Neural progenitor cell (in vitro differentiated cells): Measurements from ENCODE around the gene EIPR1. TPM values are rescaled to one million over a fixed set of nuclear protein-coding genes. Genes with fewer than 3 reads are reported as not detected.
A peak's percentile ranks its signal among the peaks of the same experiment; 100 is the strongest.

Source experiments
- DNase-seq: peaks from one replicate; pipeline ENCODE4 v3.0.0-alpha.2; 2016; ENCODE audit warnings: low spot score
- H2AFZ ChIP-seq: fragments of 200-600 bp; sonication (generic); replicated peaks from 2 replicates; pipeline ENCODE4 v1.6.1; 2016; ENCODE audit warnings: antibody characterized with exemption
- H3F3A ChIP-seq: fragments of 200-600 bp; sonication (generic); 2 replicates; pipeline ENCODE4 v1.6.1; 2016; ENCODE audit warnings: antibody characterized with exemption, low read depth
- H3K27ac ChIP-seq: fragments of 200-600 bp; sonication (generic); 2 replicates; pipeline ENCODE4 v1.5.1; 2016; ENCODE audit warnings: mild to moderate bottlenecking
- H3K27me3 ChIP-seq: fragments of 200-600 bp; sonication (generic); 2 replicates; pipeline ENCODE4 v1.6.1; 2016; ENCODE audit warnings: mild to moderate bottlenecking, moderate library complexity
- H3K36me3 ChIP-seq: fragments of 200-600 bp; sonication (generic); 2 replicates; pipeline ENCODE4 v1.5.1; 2016
- H3K4me1 ChIP-seq: fragments of 200-600 bp; sonication (generic); 2 replicates; pipeline ENCODE4 v1.6.1; 2016; ENCODE audit warnings: mixed run types
- H3K4me2 ChIP-seq: fragments of 200-600 bp; sonication (generic); 2 replicates; pipeline ENCODE4 v1.6.1; 2016
- H3K4me3 ChIP-seq: fragments of 200-600 bp; sonication (generic); 2 replicates; pipeline ENCODE4 v1.5.1; 2016
- H3K79me2 ChIP-seq: fragments of 200-600 bp; sonication (generic); 2 replicates; pipeline ENCODE4 v1.6.1; 2016; ENCODE audit warnings: low read depth
- H3K9ac ChIP-seq: fragments of 200-600 bp; sonication (generic); 2 replicates; pipeline ENCODE4 v1.6.1; 2016
- H3K9me3 ChIP-seq: fragments of 200-600 bp; sonication (generic); 2 replicates; pipeline ENCODE4 v1.5.1; 2016; ENCODE audit warnings: low read depth
- H4K20me1 ChIP-seq: fragments of 200-600 bp; sonication (generic); 2 replicates; pipeline ENCODE4 v1.6.1; 2016; ENCODE audit warnings: low read depth
- H3K27ac Mint-ChIP-seq: 3 replicates; pipeline ENCODE4 v1.8.0; 2021; ENCODE audit warnings: mixed read lengths
- H3K27me3 Mint-ChIP-seq: 2 replicates; pipeline ENCODE4 v1.8.0; 2022; ENCODE audit warnings: low read depth, mild to moderate bottlenecking, inconsistent platforms, moderate library complexity, mixed read lengths; ENCODE audit not compliant: insufficient read depth
- H3K36me3 Mint-ChIP-seq: 3 replicates; pipeline ENCODE4 v1.8.0; 2021; ENCODE audit warnings: mixed read lengths
- H3K4me1 Mint-ChIP-seq: 3 replicates; pipeline ENCODE4 v1.8.0; 2021; ENCODE audit warnings: mixed read lengths
- H3K4me3 Mint-ChIP-seq: 3 replicates; pipeline ENCODE4 v1.8.0; 2021; ENCODE audit warnings: mild to moderate bottlenecking, moderate library complexity, mixed read lengths
- H3K9me3 Mint-ChIP-seq: 3 replicates; pipeline ENCODE4 v1.8.0; 2020; ENCODE audit warnings: mixed read lengths
- CTCF ChIP-seq: fragments of 200-600 bp; sonication (generic); IDR thresholded peaks from 2 replicates; pipeline ENCODE4 v1.5.1; 2017; ENCODE audit warnings: antibody characterized with exemption, mild to moderate bottlenecking
- EZH2 ChIP-seq: fragments of 200-600 bp; sonication (generic); IDR thresholded peaks from 2 replicates; pipeline ENCODE4 v1.6.1; 2017; ENCODE audit warnings: antibody characterized with exemption, mild to moderate bottlenecking, moderate library complexity
- EZH2phosphoT487 ChIP-seq: fragments of 200-600 bp; sonication (generic); IDR thresholded peaks from 2 replicates; pipeline ENCODE4 v1.6.1; 2017; ENCODE audit warnings: antibody characterized with exemption
- total RNA-seq: library from RNA; depleted of rRNA; stranded (reverse); fragments of >200 nt; gene quantifications from 2 replicates; pipeline ENCODE4 v1.2.3, GENCODE V29; 2015; ENCODE audit warnings: low replicate concordance

Gene EIPR1
- total RNA-seq, 1 donor from 2014 or later: 57.1 TPM

GRCh38 chr2:3316456-3317276, 61.0 kb downstream of the EIPR1 start:
- Histone ChIP-seq H3K79me2 (no peaks in the 10 kb centered on the region), H3K4me1 (no peaks in the 10 kb centered on the region), H3K36me3 (no peaks in the 10 kb centered on the region), H3K4me3 (no peak overlapping the region), H3K27ac (no peak overlapping the region), H3F3A (no peaks in the 10 kb centered on the region), H3K9ac (no peak overlapping the region), H2AFZ (no peak overlapping the region), H3K4me2 (no peak overlapping the region), H4K20me1 (peaks cover under 1% of the 10 kb centered on the region), H3K27me3 (no peaks in the 10 kb centered on the region), H3K9me3 (no peaks in the 10 kb centered on the region)
- Mint-ChIP-seq H3K9me3 (no peaks in the 10 kb centered on the region), H3K4me3 (peak overlapping the region; percentile 27), H3K36me3 (peaks cover 7% of the 10 kb centered on the region), H3K27ac (no peak overlapping the region), H3K27me3 (peaks cover 5% of the 10 kb centered on the region), H3K4me1 (no peaks in the 10 kb centered on the region)
- no peak for DNase-seq
- TF ChIP-seq EZH2phosphoT487 (no peak), EZH2 (no peak), CTCF (no peak)

GRCh38 chr2:3314626-3315025, 63.0 kb downstream of the EIPR1 start:
- H3K4me3 ChIP-seq: no peak overlapping the region
- H3F3A ChIP-seq: no peaks in the 10 kb centered on the region
- no peak overlapping the region for H3K4me3 Mint-ChIP-seq
- no peaks in the 10 kb centered on the region for H3K79me2 ChIP-seq
- H3K27ac ChIP-seq: no peak overlapping the region
- H3K36me3 ChIP-seq: no peaks in the 10 kb centered on the region
- H3K9me3 Mint-ChIP-seq: peaks cover under 1% of the 10 kb centered on the region
- H3K27ac Mint-ChIP-seq: no peak overlapping the region
- H3K4me1 Mint-ChIP-seq: no peaks in the 10 kb centered on the region
- TF ChIP-seq CTCF: no peak
- no peak for TF ChIP-seq EZH2phosphoT487
- no peak for TF ChIP-seq EZH2
- no peaks in the 10 kb centered on the region for H3K9me3 ChIP-seq
- no peak overlapping the region for H2AFZ ChIP-seq
- H4K20me1 ChIP-seq: no peaks in the 10 kb centered on the region
- H3K36me3 Mint-ChIP-seq: peaks cover 7% of the 10 kb centered on the region
- no peak overlapping the region for H3K4me2 ChIP-seq
- DNase-seq: no peak
- peaks cover 5% of the 10 kb centered on the region for H3K27me3 Mint-ChIP-seq
- H3K27me3 ChIP-seq: no peaks in the 10 kb centered on the region
- H3K9ac ChIP-seq: no peak overlapping the region
- no peaks in the 10 kb centered on the region for H3K4me1 ChIP-seq

GRCh38 chr2:3313781-3314375, 63.7 kb downstream of the EIPR1 start:
- H3K79me2 ChIP-seq: no peaks in the 10 kb centered on the region
- H3K4me2 ChIP-seq: no peak overlapping the region
- no peaks in the 10 kb centered on the region for H3K36me3 ChIP-seq
- H3K27me3 ChIP-seq: no peaks in the 10 kb centered on the region
- H3K27ac Mint-ChIP-seq: peak overlapping the region; percentile 39
- no peak for DNase-seq
- H3K27me3 Mint-ChIP-seq: peaks cover 5% of the 10 kb centered on the region
- no peaks in the 10 kb centered on the region for H3K9me3 ChIP-seq
- H3K9me3 Mint-ChIP-seq: peaks cover 2% of the 10 kb centered on the region
- H3K4me3 ChIP-seq: no peak overlapping the region
- H3K4me3 Mint-ChIP-seq: no peak overlapping the region
- no peaks in the 10 kb centered on the region for H3K4me1 Mint-ChIP-seq
- H2AFZ ChIP-seq: no peak overlapping the region
- no peaks in the 10 kb centered on the region for H4K20me1 ChIP-seq
- H3K36me3 Mint-ChIP-seq: peaks cover 4% of the 10 kb centered on the region
- no peaks in the 10 kb centered on the region for H3F3A ChIP-seq
- H3K9ac ChIP-seq: no peak overlapping the region
- no peaks in the 10 kb centered on the region for H3K4me1 ChIP-seq
- TF ChIP-seq EZH2phosphoT487: no peak
- no peak for TF ChIP-seq EZH2
- TF ChIP-seq CTCF: no peak
- H3K27ac ChIP-seq: no peak overlapping the region
